IMR-90 (cell line): ENCODE measurements around the gene FBXL5.

Experiments
- BHLHE40 ChIP-seq: fragments of 150-350 bp; IDR thresholded peaks from 2 replicates; pipeline ENCODE4 v1.6.1; 2016; ENCODE audit warnings: mild to moderate bottlenecking, low read depth, low read length
- MAFK ChIP-seq: IDR thresholded peaks from 2 replicates; pipeline ENCODE4 v1.6.1; 2012; ENCODE audit warnings: low read depth, low read length, improper control_type of control experiment
- MAZ ChIP-seq: IDR thresholded peaks from 2 replicates; pipeline ENCODE4 v1.6.1; 2012; ENCODE audit warnings: low read depth, mild to moderate bottlenecking, low read length, improper control_type of control experiment, moderate library complexity, borderline replicate concordance
- POLR2A ChIP-seq: IDR thresholded peaks from 2 replicates; pipeline ENCODE4 v1.6.1; 2012; ENCODE audit warnings: mild to moderate bottlenecking, low read depth, low read length
- RAD21 ChIP-seq: IDR thresholded peaks from 2 replicates; pipeline ENCODE4 v1.6.1; 2012; ENCODE audit warnings: low read length, improper control_type of control experiment
- TF ChIP-seq, protein P1 (sequence below): conservative IDR thresholded peaks from 2 replicates; pipeline ENCODE4 v1.5.1; 2012; ENCODE audit warnings: mild to moderate bottlenecking, low read depth, low read length, improper control_type of control experiment
- TF ChIP-seq, protein P2 (sequence below): fragments of 150-350 bp; IDR thresholded peaks from 2 replicates; pipeline ENCODE4 v1.6.1; 2017; ENCODE audit warnings: mild to moderate bottlenecking, antibody characterized with exemption, low read length, low read depth

DNA sequence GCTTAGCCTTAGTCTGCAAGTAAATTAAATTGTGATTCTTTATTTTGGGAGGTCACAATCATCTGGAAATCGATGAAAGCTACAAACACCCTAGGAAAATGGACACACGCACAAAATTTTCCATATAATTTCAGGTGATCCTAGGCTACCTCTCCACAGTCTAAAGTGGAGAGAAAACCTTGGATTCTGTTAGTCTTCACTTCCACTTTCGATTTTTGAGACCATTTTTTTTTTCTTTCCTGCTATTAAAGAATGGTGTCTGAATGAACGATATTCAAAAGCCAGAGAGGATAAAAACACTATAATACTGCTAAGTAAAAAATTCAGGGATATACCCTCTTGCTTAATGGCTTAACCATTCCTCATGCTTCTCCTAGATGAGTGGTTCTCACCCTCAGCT lies 1.7 kb downstream of the FBXL5 start:
- TF ChIP-seq BHLHE40 (no peak), POLR2A (no peak), MAFK (no peak), RAD21 (no peak), MAZ (no peak)
- TF ChIP-seq, protein P1, sequence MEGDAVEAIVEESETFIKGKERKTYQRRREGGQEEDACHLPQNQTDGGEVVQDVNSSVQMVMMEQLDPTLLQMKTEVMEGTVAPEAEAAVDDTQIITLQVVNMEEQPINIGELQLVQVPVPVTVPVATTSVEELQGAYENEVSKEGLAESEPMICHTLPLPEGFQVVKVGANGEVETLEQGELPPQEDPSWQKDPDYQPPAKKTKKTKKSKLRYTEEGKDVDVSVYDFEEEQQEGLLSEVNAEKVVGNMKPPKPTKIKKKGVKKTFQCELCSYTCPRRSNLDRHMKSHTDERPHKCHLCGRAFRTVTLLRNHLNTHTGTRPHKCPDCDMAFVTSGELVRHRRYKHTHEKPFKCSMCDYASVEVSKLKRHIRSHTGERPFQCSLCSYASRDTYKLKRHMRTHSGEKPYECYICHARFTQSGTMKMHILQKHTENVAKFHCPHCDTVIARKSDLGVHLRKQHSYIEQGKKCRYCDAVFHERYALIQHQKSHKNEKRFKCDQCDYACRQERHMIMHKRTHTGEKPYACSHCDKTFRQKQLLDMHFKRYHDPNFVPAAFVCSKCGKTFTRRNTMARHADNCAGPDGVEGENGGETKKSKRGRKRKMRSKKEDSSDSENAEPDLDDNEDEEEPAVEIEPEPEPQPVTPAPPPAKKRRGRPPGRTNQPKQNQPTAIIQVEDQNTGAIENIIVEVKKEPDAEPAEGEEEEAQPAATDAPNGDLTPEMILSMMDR, result no peak
- TF ChIP-seq, protein P2, sequence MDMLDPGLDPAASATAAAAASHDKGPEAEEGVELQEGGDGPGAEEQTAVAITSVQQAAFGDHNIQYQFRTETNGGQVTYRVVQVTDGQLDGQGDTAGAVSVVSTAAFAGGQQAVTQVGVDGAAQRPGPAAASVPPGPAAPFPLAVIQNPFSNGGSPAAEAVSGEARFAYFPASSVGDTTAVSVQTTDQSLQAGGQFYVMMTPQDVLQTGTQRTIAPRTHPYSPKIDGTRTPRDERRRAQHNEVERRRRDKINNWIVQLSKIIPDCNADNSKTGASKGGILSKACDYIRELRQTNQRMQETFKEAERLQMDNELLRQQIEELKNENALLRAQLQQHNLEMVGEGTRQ, result no peak
